Fibroblast of skin of scalp (primary cell): ENCODE data around the gene IPO13.
A peak's percentile ranks its signal among the peaks of the same experiment; 100 is the strongest.

Experiments
- DNase-seq: peaks from one replicate; pipeline ENCODE4 v3.0.0-alpha.2; 2013

Gene IPO13

DNA sequence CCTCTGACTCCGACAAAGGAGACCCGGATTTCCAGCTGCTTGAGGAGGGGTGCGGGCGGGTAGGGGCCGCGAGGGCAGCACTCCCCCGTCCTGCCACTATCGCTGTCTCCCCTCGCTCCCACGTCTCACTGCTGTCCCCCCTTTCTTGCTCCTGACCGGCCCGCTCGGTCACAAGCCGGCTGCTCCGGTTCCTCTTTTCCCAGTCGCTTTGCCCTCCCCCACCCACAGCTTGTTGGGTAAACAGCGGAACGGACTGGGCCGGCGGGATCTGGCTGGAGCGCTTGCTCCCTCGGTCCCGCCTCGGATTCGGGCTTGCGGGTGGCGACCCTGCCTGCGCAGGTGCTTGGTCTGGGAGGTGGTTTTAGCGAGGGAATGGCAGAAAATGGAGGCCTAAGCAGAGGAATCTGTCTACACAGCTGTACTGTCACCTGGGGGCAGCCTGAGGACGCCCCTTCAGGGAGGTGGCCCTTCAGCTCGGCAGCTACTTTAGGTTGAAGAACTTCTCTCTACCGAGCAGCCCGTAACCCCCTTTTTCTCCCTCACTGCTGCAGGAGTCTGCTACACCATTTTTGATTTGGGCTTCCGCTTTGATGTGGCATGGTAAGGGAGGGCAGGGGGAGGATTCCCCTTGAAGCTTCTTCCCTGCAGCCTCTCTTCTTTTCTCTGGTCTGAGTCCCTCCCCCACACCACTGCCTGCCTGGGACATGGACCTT lies 28.7 kb downstream of the IPO13 start:
- DNase-seq: no peak

DNA sequence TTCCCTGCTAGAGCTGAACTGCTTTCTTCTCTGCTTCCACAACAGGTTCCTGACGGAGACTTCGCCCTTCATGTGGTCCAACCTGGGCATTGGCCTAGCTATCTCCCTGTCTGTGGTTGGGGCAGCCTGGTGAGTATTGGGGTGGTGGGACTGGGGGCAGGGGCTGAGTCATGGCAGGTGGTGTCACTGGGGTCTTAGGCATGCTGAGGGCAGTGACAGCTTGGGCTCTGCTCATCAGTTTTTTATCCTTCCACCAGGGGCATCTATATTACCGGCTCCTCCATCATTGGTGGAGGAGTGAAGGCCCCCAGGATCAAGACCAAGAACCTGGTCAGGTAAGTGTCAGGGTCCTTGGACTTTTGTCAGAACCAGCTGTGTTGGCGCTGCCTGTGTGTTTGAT lies 29.3 kb downstream of the IPO13 start:
- no peak for DNase-seq

GRCh38 chr1:43976890-43977289 lies 30.1 kb downstream of the IPO13 start:
- DNase-seq: no peak

DNA sequence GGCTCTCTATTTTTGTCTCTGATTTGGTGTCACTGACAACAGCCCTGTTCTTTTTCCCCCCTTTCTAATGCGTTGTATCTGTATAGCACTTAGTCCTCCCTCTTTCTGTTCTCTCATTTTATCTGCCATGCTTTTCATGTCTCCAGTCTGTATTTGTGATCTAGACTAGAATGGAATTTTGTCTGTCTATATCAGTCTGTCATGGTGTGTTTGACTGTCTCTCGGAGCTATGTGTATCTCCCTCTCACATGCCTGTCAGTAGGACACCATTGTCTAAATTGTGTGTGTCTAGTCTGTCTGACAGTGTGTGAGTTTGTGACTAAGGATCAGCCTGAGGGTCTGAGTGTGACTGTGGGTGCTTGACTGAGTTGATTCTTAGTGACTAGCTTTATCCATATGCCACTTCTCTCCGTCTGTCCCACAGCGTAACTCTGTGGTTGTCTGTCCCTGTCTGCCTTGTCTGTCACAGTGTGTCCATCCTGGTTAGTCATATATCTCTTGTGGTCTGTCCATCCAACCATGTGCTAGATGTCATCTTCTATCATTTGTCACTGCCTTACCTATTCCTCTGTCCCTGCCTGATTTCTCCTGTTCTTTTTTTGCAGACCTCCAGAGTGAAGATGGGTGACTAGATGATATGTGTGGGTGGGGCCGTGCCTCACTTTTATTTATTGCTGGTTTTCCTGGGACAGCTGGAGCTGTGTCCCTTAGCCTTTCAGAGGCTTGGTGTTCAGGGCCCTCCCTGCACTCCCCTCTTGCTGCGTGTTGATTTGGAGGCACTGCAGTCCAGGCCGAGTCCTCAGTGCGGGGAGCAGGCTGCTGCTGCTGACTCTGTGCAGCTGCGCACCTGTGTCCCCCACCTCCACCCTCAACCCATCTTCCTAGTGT lies 30.9 kb downstream of the IPO13 start:
- DNase-seq: no peak

DNA sequence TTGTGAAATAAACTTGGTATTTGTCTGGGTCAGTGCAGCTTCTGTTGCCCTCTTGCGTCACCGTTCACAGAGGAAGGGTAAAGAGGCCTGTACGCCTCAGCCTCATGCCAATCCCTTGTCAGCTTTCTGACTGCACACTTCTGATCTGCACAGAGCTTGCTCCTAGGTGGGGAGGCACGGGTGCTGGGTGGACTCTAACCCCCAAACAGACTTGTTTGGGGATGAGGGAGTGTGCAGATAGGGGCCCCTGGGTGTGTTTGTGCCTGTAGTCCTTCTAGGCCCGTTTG lies 31.5 kb downstream of the IPO13 start:
- DNase-seq: no peak

GRCh38 chr1:43978551-43979260 lies 32.0 kb downstream of the IPO13 start, which contains the start of gene B4GALT2:
Gene B4GALT2 (plus strand): TSS chr1:43979210. CDS start chr1:43981161, 1,951 bp downstream.
- peak; percentile 53 for DNase-seq

- DNase-seq: no peak
Measured at GRCh38 chr1:43979261-43979527, 32.4 kb downstream of the IPO13 start.

DNA sequence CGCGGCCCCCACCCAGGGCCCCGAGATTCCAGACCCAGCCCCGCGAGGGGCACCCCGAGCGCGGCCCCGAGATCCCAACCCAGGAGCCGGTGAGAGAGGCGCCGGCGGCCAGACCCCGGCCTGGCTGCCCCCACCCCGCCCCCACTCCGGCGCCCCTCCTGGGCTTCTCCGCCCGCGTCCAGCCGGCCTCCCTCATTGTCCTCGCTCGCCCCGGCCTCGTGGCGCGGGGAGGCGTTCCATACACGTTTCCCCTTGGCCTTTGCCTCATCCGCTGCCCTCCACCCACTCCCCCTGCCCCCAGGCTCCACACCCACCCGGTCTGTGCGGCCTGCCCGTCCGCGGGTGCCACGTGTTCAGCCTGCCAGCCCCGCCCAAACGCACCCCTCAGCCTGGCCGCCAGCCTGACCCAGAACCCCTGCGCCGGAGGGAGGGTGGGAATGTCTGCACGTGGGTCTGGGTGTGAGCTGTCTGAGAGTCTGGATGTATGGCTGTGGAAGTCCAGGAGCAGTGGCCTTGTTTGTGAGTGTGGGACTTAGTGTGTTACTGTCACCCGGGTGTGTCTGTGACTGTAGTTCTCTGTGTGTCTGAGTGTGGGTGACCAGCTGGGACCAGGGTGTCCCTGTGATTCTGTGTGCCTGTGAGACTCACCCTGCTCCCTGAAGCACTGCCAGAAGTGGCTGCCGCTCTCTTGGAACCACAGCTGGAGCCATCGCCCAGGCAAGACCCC lies 32.9 kb downstream of the IPO13 start:
- peak; percentile 73 for DNase-seq

- DNase-seq: no peak
Measured at GRCh38 chr1:43980255-43981134, 33.7 kb downstream of the IPO13 start.

- no peak for DNase-seq
Measured at GRCh38 chr1:43981135-43981491, 34.4 kb downstream of the IPO13 start.

DNA sequence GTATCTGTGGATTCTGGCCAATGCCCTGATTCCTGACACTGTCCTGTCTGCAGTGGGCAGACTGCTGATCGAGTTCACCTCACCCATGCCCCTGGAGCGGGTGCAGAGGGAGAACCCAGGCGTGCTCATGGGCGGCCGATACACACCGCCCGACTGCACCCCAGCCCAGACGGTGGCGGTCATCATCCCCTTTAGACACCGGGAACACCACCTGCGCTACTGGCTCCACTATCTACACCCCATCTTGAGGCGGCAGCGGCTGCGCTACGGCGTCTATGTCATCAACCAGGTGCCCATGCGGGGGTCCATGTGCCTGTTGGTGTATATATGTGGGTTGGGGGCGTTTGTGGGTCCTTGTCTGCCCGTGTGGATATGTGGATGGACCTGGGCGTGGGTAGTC lies 34.9 kb downstream of the IPO13 start:
- no peak for DNase-seq

GRCh38 chr1:43982241-43982640 lies 35.5 kb downstream of the IPO13 start:
- DNase-seq: no peak

DNA sequence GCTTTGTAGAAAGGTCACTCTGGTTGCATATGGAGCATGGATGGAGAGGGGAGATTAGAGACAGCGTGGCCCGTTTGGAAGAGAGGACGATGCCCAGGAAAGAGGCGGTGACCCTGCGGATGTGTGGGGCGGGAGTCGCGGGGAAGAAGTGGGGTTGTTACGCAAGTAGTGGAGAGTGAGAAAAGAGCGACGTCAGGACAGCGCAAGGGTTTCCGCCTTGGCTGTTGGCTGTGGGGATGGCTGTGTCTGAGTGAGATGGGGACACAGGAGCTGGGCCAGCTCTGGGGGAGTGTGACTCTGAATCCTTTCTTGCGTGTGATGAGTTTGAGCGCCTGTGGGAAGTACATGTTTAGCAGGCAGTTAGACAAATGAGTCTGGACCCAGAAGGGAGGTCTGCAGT lies 36.1 kb downstream of the IPO13 start:
- no peak for DNase-seq

DNA sequence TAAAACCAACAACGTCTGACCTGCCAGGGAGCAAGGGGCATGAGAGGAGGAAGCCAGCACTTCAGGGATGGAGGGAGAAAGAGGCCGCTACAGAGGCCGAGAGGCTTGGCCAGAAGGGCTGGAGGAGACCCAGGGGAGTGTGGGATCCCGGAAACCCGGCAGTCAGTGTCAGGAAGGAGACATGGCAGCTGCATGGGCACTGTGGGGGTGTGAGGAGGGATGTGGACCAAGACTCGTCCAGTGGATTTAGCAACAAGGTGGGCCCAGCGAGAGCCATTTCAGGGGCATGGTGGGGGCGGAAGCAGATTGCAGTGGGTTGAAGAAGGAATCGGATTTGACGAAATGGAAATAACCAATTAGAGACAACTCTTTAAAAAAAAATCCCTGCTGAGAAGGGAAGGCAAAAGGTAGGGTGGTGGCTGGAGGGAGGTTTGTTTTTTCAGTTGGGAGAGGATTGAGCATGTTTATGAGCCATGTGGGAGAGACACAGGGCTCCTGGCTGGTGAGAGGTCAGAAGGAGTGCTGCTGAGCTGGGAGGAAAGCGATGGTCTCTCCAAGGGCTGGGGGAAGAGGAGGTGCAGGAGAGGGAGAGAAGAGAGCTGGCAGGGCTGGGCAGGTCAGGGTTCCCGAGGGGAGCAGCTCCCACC lies 36.6 kb downstream of the IPO13 start:
- DNase-seq: no peak

- no peak for DNase-seq
Measured at GRCh38 chr1:43984855-43985254, 38.1 kb downstream of the IPO13 start.

DNA sequence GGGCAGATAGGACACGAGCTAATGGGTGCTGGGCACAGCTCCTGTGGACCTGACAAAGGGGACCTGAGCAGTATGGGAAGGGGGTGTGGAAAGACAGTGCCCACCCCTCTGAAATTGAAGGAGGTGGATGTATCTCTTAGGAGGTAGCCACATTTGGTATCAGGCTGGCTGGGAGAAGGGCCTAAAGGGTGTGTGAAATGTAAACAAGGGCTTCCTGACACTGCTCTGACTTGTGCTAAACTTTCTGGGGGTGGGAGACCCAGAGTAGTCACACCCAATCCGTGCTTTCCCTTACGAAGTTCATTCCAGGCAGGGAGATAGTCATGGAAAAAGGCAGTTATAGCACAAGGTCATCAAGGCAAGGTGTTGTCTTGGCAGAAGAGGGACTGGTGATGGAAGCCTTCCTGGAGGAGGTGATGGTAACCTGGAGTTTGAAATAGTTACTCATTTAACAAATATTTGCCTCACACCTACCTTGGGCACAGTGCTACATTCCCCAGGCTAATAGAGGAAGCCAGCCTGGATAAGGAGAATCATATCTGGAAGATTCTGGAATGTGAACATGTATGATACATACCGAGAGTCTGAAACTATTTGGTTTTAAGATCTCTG lies 39.3 kb downstream of the IPO13 start:
- DNase-seq: no peak

DNA sequence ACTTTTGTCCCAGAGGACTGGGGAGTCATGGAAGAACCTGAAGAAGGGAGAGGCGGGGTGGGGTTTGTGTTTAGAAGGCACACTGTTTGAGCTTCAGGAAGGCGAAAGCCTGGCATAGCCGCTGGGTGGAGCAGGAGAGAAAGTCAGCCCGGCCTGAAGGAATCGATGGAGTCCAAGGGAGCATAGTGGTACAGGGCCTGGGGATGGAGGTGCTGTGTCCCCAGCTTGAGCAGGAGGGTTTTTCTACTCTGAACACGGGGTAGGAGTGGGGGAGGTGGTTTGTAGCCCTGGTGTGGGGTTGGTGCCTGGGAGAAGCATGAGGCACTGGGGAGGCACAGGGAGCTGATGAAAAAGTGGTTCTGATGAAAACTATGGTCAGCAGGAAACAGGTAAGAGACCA lies 40.0 kb downstream of the IPO13 start:
- no peak for DNase-seq

- DNase-seq: no peak
Measured at GRCh38 chr1:43987159-43987902, 40.6 kb downstream of the IPO13 start.

DNA sequence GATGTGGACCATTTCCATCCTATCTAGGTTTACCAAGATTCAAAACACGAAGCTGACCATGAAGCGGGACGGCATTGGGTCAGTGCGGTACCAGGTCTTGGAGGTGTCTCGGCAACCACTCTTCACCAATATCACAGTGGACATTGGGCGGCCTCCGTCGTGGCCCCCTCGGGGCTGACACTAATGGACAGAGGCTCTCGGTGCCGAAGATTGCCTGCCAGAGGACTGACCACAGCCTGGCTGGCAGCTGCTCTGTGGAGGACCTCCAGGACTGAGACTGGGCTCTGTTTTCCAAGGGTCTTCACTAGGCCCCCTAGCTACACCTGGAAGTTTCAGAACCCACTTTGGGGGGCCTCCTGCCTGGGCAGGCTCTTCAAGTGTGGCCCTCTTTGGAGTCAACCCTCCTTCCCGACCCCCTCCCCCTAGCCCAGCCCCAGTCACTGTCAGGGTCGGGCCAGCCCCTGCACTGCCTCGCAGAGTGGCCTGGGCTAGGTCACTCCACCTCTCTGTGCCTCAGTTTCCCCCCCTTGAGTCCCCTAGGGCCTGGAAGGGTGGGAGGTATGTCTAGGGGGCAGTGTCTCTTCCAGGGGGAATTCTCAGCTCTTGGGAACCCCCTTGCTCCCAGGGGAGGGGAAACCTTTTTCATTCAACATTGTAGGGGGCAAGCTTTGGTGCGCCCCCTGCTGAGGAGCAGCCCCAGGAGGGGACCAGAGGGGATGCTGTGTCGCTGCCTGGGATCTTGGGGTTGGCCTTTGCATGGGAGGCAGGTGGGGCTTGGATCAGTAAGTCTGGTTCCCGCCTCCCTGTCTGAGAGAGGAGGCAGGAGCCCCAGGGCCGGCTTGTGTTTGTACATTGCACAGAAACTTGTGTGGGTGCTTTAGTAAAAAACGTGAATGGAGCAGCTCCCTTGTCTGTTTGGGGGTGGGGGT lies 43.8 kb downstream of the IPO13 start:
- no peak for DNase-seq

DNA sequence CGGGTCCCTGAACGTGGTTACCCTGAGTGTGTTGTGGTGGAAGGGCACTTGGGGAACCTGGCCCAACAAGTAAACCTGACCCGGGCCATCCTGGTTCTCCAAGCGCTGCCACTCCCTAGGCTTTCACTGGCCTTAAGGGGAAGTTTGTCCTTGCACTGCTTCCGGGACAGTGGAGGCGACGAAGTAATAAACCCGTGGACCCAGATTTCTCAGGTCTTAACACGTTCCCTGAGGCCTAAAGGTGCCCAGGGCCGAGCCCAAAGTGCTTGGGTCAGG lies 44.4 kb downstream of the IPO13 start:
- no peak for DNase-seq
